Endothelial cell of umbilical vein (primary cell): ENCODE data around the gene TRPM5. TPM values are rescaled to one million over a fixed set of nuclear protein-coding genes. Genes with fewer than 3 reads are reported as not detected.

Source experiments
- BruUV-seq: library from RNA; stranded (reverse); fragments of 400-500 nt; replicated peaks from 2 replicates; lab custom pipeline; 2021; lab: Mats Ljungman, UMichigan
- CTCF ChIA-PET: fragments of 300-600, 350-600 bp; sonication (Branson Sonifier 250); formaldehyde crosslinking; loops from one replicate; lab custom pipeline; 2021; ENCODE audit warnings: antibody characterized with exemption, inconsistent platforms; lab: Charles Lee
- POLR2A ChIA-PET: fragments of 300-600, 350-600 bp; sonication (Branson Sonifier 250); formaldehyde crosslinking; loops from one replicate; lab custom pipeline; 2021; ENCODE audit warnings: antibody characterized with exemption, inconsistent platforms; lab: Charles Lee
- DNase-seq: peaks from one replicate; pipeline ENCODE4 v3.0.0-alpha.2; 2011; ENCODE audit warnings: low read depth, low spot score
- FAIRE-seq: peaks from 2 replicates; lab custom pipeline; 2011; peaks lifted over from hg19 to GRCh38; lab: Jason Lieb, UNC
- H2AFZ ChIP-seq: 2 replicates; pipeline ENCODE4 v1.6.0; 2012; ENCODE audit warnings: low read depth, low read length, control low read depth, inconsistent platforms
- H3K27ac ChIP-seq: 2 replicates; pipeline ENCODE4 v1.5.1; 2011; ENCODE audit warnings: low read depth, mild to moderate bottlenecking, control low read depth, low read length, moderate library complexity; ENCODE audit not compliant: insufficient read depth
- H3K27me3 ChIP-seq, 2 experiments: 2 replicates each; pipeline versions ENCODE4 v1.6.0 to v1.6.1; 2011; ENCODE audit warnings: low read length in 2 of 2, mixed read lengths in 1 of 2; ENCODE audit not compliant: control insufficient read depth in 2 of 2, insufficient read depth in 2 of 2
- H3K36me3 ChIP-seq, 2 experiments: 2 replicates in 1 of 2; 3 replicates in 1 of 2; pipeline ENCODE4 v1.5.1; 2011; ENCODE audit warnings: low read length in 2 of 2, mild to moderate bottlenecking in 1 of 2, moderate library complexity in 1 of 2; ENCODE audit not compliant: control insufficient read depth in 2 of 2, insufficient read depth in 2 of 2; ENCODE audit errors: extremely low read depth in 1 of 2
- H3K4me1 ChIP-seq: 3 replicates; pipeline ENCODE4 v1.5.1; 2011; ENCODE audit warnings: mild to moderate bottlenecking, low read length; ENCODE audit not compliant: control insufficient read depth, insufficient read depth; ENCODE audit errors: extremely low read depth
- H3K4me2 ChIP-seq: 2 replicates; pipeline ENCODE4 v1.6.1; 2011; ENCODE audit warnings: low read length, control low read depth, mixed read lengths; ENCODE audit not compliant: insufficient read depth
- H3K4me3 ChIP-seq, 3 experiments: fragments of 200-600 bp in 1 of 3; sonication (generic), shearing (Covaris generic) in 1 of 3; replicated peaks in 1 of 3; 2 replicates each; pipeline ENCODE4 v1.5.1; 2011 to 2016; ENCODE audit warnings: control low read depth in 3 of 3, low read length in 3 of 3, mild to moderate bottlenecking in 2 of 3, inconsistent platforms in 1 of 3, low read depth in 1 of 3, moderate library complexity in 1 of 3; ENCODE audit not compliant: insufficient read depth in 1 of 3
- H3K79me2 ChIP-seq: 2 replicates; pipeline ENCODE4 v1.6.0; 2012; ENCODE audit warnings: low read length, inconsistent platforms; ENCODE audit not compliant: control insufficient read depth, insufficient read depth
- H3K9ac ChIP-seq: replicated peaks from 2 replicates; pipeline ENCODE3; 2011; ENCODE audit warnings: low read length, control low read depth; ENCODE audit not compliant: insufficient read depth; ENCODE audit errors: extremely low read depth
- H3K9me1 ChIP-seq: replicated peaks from 3 replicates; pipeline ENCODE4 v1.6.0; 2011; ENCODE audit warnings: mild to moderate bottlenecking, low read length; ENCODE audit not compliant: control insufficient read depth, insufficient read depth; ENCODE audit errors: extremely low read depth
- H3K9me3 ChIP-seq: replicated peaks from 2 replicates; pipeline ENCODE4 v1.5.1; 2012; ENCODE audit warnings: low read length, inconsistent platforms; ENCODE audit not compliant: control insufficient read depth, insufficient read depth
- H4K20me1 ChIP-seq: replicated peaks from 2 replicates; pipeline ENCODE3; 2011; ENCODE audit warnings: mild to moderate bottlenecking, low read length; ENCODE audit not compliant: control insufficient read depth, insufficient read depth; ENCODE audit errors: extremely low read depth
- EZH2 ChIP-seq: IDR thresholded peaks from 2 replicates; pipeline ENCODE4 v1.6.1; 2012; ENCODE audit warnings: borderline replicate concordance, low read depth, mild to moderate bottlenecking, moderate library complexity, low read length, inconsistent platforms; ENCODE audit not compliant: severe bottlenecking
- FOS ChIP-seq: IDR thresholded peaks from 2 replicates; pipeline ENCODE4 v1.6.1; 2011; ENCODE audit warnings: mild to moderate bottlenecking, low read length, moderate library complexity, borderline replicate concordance; ENCODE audit not compliant: insufficient read depth
- GATA2 ChIP-seq: IDR thresholded peaks from 2 replicates; pipeline ENCODE4 v1.7.0; 2011; ENCODE audit warnings: low read depth, mild to moderate bottlenecking, moderate library complexity, mixed read lengths, low read length; ENCODE audit not compliant: insufficient read length, insufficient read depth
- JUN ChIP-seq: IDR thresholded peaks from 2 replicates; pipeline ENCODE4 v1.6.1; 2011; ENCODE audit warnings: borderline replicate concordance, low read depth; ENCODE audit not compliant: insufficient read length, insufficient read depth
- MYC ChIP-seq: IDR thresholded peaks from one replicate; pipeline ENCODE4 v1.6.1; 2011; ENCODE audit warnings: mild to moderate bottlenecking, low read depth, low read length
- POLR2A ChIP-seq: IDR thresholded peaks from 2 replicates; pipeline ENCODE4 v1.6.1; 2012; ENCODE audit warnings: low read depth, mild to moderate bottlenecking, control low read depth, low read length
- POLR2AphosphoS5 ChIP-seq: IDR thresholded peaks from 2 replicates; pipeline ENCODE4 v1.6.1; 2012; ENCODE audit warnings: low read depth, mild to moderate bottlenecking, control low read depth, low read length, moderate library complexity; ENCODE audit not compliant: insufficient read depth
- dilution Hi-C: fragments of 300-500 bp; cut with MboI; formaldehyde crosslinking; loops from one replicate; pipeline ENCODE4 v1.15.0; 2019; ENCODE audit warnings: low sequenced_read_pairs; ENCODE audit not compliant: extremely low pct_ligation_motif_present
- intact Hi-C: fragments of 100-400 bp; cut with micrococcal nuclease; formaldehyde crosslinking; loops from one replicate; pipeline ENCODE4 v1.10.0; 2022
- polyA plus RNA-seq, 4 experiments: library from polyadenylated mRNA; depleted of rRNA in 3 of 4; stranded (reverse) in 3 of 4; unstranded in 1 of 4; fragments of >200 nt; gene quantifications; 2 replicates each; pipeline versions ENCODE4 v1.2.1 to v1.2.3, GENCODE V29; 2011 to 2012; ENCODE audit warnings: missing spikeins in 1 of 4
- total RNA-seq: library from RNA; stranded (reverse); gene quantifications from 2 replicates; pipeline ENCODE4 v1.2.3, GENCODE V29; 2021
- TF ChIP-seq, protein P1 (sequence below): IDR thresholded peaks from 2 replicates; pipeline ENCODE4 v1.6.1; 2011; ENCODE audit not compliant: insufficient read depth, insufficient read length
- TF ChIP-seq, protein P2 (sequence below), 2 donors: IDR thresholded peaks; 1 replicate in 1 of 2; 2 replicates in 1 of 2; pipeline ENCODE4 v1.5.1; 2011; ENCODE audit warnings: low read length in 2 of 2, mild to moderate bottlenecking in 2 of 2, moderate library complexity in 2 of 2, control low read depth in 1 of 2, inconsistent platforms in 1 of 2, low read depth in 1 of 2; ENCODE audit not compliant: insufficient read depth in 1 of 2; ENCODE audit errors: extremely low read depth in 1 of 2

The TRPM5 gene
- total and polyA plus RNA-seq, 2 donors (not counting 3 experiments of a cell fraction or from before 2014, with no cell fraction given): not detected

DNA sequence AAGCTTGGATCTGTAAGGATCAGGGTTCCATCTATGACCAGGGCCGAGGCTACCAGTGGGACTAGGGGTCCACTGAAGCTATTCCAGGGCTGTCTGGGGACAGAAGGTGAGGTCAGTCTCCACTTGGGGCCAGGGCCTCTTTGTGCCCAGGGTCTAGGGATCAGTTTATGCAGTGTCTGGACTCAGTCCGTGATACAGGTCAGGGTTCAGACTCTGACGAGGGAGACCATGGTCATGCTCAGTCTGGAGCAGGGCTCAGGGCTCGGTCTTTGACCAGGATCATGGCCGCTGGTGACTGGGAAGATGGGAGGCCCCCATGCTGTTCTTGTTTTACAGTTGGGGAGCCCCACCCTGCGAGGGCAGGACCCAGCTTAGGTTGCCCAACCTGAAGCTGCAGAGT lies 32.0 kb downstream of the TRPM5 start:
- no peak for FAIRE-seq
- no TSS peak for BruUV-seq
- no peaks in the 10 kb centered on the region for H3K36me3 ChIP-seq
- intact Hi-C loops (no loop called here), dilution Hi-C loops (no loop called here)
- H3K9me1 ChIP-seq: no peaks in the 10 kb centered on the region
- H3K4me3 ChIP-seq: no peak overlapping the region
- no peak overlapping the region for H3K9ac ChIP-seq
- CTCF ChIA-PET: interaction anchor here (1.0 to 2.5 kb wide), 2 partner anchors 12 to 108 kb away, joined by 3 to 9 read pairs; partner anchors contain the start of gene TSSC4
- no peak for DNase-seq
- H3K9me3 ChIP-seq: no peaks in the 10 kb centered on the region
- H3K4me2 ChIP-seq: no peak overlapping the region
- no peak for TF ChIP-seq EZH2
- no peak for TF ChIP-seq JUN
- POLR2A ChIA-PET: no interaction called here
- no peaks in the 10 kb centered on the region for H3K79me2 ChIP-seq
- H2AFZ ChIP-seq: no peak overlapping the region
- H3K27ac ChIP-seq: no peak overlapping the region
- H3K27me3 ChIP-seq: peaks cover 0 to 4% of the 10 kb centered on the region in 2 experiments
- H4K20me1 ChIP-seq: no peaks in the 10 kb centered on the region
- no peaks in the 10 kb centered on the region for H3K4me1 ChIP-seq

DNA sequence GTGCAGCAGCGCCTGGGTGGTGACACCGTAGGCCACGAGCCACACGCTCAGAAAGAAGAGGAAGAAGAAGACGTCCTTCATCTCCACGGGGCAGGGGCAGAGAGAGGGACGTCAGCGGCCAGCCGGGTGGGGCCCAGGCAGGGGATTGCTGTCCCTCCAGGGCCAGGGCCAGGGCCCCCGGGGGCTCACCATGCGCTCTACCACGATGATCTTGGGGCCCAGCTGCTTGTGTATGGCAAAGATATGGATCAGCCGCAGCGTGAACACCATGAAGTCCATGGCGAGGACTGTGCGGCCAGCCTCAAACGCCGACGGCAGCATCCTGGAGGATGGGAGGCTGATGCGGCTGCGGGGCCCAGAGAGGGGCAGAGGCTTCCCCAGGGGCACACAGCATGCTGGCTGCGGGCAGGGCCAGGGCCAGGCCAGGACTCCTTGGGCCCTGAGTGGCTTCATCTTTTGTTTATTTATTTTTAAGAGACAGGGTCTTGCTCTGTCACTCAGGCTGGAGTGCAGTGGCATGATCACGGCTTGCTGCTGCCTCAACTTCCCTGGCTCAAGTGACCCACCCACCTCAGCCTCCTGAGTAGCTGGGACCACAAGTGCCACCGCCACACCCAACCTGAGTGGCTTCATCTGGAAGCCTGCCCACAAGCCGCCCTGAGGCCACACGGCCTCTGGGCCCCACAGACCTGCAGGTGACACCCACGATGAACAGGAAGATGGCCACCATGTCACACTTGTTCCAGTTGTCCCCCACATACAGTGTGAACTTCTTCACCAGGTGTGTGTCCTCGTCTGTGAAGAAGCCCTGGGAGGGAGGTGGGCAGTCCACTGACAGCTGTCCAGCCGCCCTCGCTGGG lies 32.6 kb downstream of the TRPM5 start:
- CTCF ChIA-PET: interaction anchor here (1.0 to 2.5 kb wide), 2 partner anchors 11 to 107 kb away, joined by 3 to 9 read pairs; partner anchors contain the start of gene TSSC4

More for the DNA sequence above, 32.6 kb downstream of the TRPM5 start:
- H3K4me2 ChIP-seq: no peak overlapping the region
- DNase-seq: no peak
- H3K9ac ChIP-seq: no peak overlapping the region
- no peaks in the 10 kb centered on the region for H3K36me3 ChIP-seq
- no peaks in the 10 kb centered on the region for H3K9me3 ChIP-seq
- H3K27ac ChIP-seq: no peak overlapping the region
- H4K20me1 ChIP-seq: no peaks in the 10 kb centered on the region
- intact Hi-C loops (no loop called here), dilution Hi-C loops (no loop called here)
- POLR2A ChIA-PET: no interaction called here
- FAIRE-seq: no peak
- BruUV-seq: no TSS peak
- H3K4me3 ChIP-seq: no peak overlapping the region
- H2AFZ ChIP-seq: no peak overlapping the region
- no peaks in the 10 kb centered on the region for H3K4me1 ChIP-seq
- H3K79me2 ChIP-seq: no peaks in the 10 kb centered on the region
- peaks cover 0 to 4% of the 10 kb centered on the region in 2 experiments for H3K27me3 ChIP-seq
- no peak for TF ChIP-seq POLR2AphosphoS5
- no peak for TF ChIP-seq POLR2A
- no peak for TF ChIP-seq JUN
- TF ChIP-seq, protein P1, sequence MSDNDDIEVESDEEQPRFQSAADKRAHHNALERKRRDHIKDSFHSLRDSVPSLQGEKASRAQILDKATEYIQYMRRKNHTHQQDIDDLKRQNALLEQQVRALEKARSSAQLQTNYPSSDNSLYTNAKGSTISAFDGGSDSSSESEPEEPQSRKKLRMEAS: no peak
- no peak for TF ChIP-seq MYC
- TF ChIP-seq, protein P2, sequence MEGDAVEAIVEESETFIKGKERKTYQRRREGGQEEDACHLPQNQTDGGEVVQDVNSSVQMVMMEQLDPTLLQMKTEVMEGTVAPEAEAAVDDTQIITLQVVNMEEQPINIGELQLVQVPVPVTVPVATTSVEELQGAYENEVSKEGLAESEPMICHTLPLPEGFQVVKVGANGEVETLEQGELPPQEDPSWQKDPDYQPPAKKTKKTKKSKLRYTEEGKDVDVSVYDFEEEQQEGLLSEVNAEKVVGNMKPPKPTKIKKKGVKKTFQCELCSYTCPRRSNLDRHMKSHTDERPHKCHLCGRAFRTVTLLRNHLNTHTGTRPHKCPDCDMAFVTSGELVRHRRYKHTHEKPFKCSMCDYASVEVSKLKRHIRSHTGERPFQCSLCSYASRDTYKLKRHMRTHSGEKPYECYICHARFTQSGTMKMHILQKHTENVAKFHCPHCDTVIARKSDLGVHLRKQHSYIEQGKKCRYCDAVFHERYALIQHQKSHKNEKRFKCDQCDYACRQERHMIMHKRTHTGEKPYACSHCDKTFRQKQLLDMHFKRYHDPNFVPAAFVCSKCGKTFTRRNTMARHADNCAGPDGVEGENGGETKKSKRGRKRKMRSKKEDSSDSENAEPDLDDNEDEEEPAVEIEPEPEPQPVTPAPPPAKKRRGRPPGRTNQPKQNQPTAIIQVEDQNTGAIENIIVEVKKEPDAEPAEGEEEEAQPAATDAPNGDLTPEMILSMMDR (IDR thresholded peaks at IDR 0.05; ENCODE audit: extremely low read depth in 1 of 2, insufficient read depth in 1 of 2, low read depth in 1 of 2, low read length in 2 of 2): no peak
- TF ChIP-seq EZH2: no peak
- no peak for TF ChIP-seq FOS
- no peak for TF ChIP-seq GATA2
- no peaks in the 10 kb centered on the region for H3K9me1 ChIP-seq
